Activated naive CD4-positive, alpha-beta T cell treated with anti-CD3 and anti-CD28 coated beads, Interleukin-2, amount 50 U/mL, for 72 hours (primary cell): ENCODE measurements around the gene CCND3. TPM values are rescaled to one million over a fixed set of nuclear protein-coding genes. Genes with fewer than 3 reads are reported as not detected.

Experiments used
- ATAC-seq, 2 donors: fragments of 150-1000 bp; cut with Tn5 transposase; 2 replicates each; pipeline ENCODE4 v1.10.0; 2021; ENCODE audit warnings: mild to moderate bottlenecking in 2 of 2, moderate library complexity in 2 of 2
- DNase-seq, 2 donors: peaks; one replicate each; pipeline ENCODE4 v3.0.0; 2021 to 2022; ENCODE audit warnings: low spot score in 2 of 2
- H3K27ac Mint-ChIP-seq, 2 donors: one replicate each; pipeline ENCODE4 v1.8.0; 2022; ENCODE audit warnings: mild to moderate bottlenecking in 2 of 2, mixed read lengths in 2 of 2
- H3K36me3 Mint-ChIP-seq, 2 donors: one replicate each; pipeline ENCODE4 v1.8.0; 2022; ENCODE audit warnings: mixed read lengths in 2 of 2
- H3K9me3 Mint-ChIP-seq, 2 donors: one replicate each; pipeline ENCODE4 v1.8.0; 2022; ENCODE audit warnings: mixed read lengths in 2 of 2
- total RNA-seq, 2 donors: library from RNA; stranded (reverse); gene quantifications; one replicate each; pipeline ENCODE4 v1.2.3, GENCODE V29; 2022

CCND3 gene
- total RNA-seq, 2 donors from 2014 or later, result 610 to 723 TPM

- H3K9me3 Mint-ChIP-seq, result no peaks in the 10 kb centered on the region
- peak overlapping the region; percentile 79 to 86 for H3K27ac Mint-ChIP-seq
- no peak for DNase-seq
- ATAC-seq, result no peak
- peaks cover 62 to 76% of the 10 kb centered on the region in 2 donors for H3K36me3 Mint-ChIP-seq
Observed at GRCh38 chr6:41937472-41937860, 4.1 kb downstream of the CCND3 start.

DNA sequence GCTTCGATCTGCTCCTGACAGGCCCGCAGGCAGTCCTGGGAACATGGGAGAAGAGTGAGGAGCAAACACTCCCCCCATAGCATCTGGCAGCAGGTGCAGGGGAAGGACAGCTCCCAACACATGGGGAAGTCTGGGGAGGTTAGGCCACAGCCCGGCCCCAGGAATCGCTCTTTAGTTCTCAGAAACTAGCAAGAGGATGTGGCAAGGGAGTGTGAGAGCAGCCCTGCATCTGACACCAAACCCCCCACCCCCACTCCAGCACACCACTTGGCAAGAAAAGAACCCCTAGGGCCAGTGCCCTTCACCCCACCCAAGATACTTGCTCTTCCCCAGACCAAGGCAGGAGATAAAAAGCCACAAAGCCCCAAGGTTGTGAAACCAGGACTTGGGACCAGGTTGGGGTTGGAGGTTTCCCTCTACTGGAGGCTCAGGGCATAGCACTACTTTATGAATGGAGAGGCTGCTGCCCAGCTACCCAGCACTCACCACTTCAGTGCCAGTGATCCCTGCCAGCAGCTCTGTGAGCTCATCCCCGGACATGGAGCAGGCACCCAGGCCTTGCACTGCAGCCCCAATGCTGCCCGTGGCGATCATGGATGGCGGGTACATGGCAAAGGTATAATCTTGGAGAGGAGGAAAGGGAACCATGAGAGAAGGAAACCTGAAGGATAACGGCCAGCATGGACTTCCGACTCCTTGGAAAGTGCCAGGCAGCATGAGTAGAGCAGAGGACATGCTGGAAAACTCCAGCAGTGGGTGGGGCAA, 5.4 kb downstream of the CCND3 start:
- Mint-ChIP-seq H3K9me3 (no peaks in the 10 kb centered on the region), H3K36me3 (peaks cover 61 to 76% of the 10 kb centered on the region in 2 donors), H3K27ac (peak overlapping the region; percentile 79 to 99)
- ATAC-seq (peak; percentile 66 to 70), DNase-seq (peak; percentile 74 to 81)

GRCh38 chr6:41935685-41936072, 5.9 kb downstream of the CCND3 start:
- ATAC-seq (peak in 1 of 2 donors; percentile 5), DNase-seq (no peak)
- H3K9me3 Mint-ChIP-seq, result no peaks in the 10 kb centered on the region
- peak overlapping the region; percentile 79 to 99 for H3K27ac Mint-ChIP-seq
- H3K36me3 Mint-ChIP-seq, result peaks cover 55 to 71% of the 10 kb centered on the region in 2 donors

DNA sequence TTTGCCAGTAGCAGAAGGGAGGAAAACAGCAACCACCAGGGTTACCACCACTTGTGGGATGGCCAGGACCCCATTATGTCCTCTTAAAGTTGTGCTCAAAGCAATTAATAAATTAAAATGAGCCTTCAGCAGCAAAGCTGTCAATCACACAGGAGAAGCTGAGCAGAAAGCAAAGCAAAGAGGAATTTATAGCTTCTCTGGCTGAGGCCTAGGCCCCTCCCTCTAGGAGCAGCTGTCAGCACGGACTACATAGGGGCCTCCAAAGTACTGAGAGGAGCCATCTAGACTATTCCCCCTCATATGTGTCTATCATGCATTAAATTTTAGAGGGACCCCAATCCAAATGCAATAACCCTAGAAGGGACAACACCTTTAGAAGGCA, 6.4 kb downstream of the CCND3 start:
- peak overlapping the region; percentile 69 to 79 for H3K27ac Mint-ChIP-seq
- H3K9me3 Mint-ChIP-seq, result no peaks in the 10 kb centered on the region
- ATAC-seq (no peak), DNase-seq (no peak)
- peaks cover 50 to 66% of the 10 kb centered on the region in 2 donors for H3K36me3 Mint-ChIP-seq

DNA sequence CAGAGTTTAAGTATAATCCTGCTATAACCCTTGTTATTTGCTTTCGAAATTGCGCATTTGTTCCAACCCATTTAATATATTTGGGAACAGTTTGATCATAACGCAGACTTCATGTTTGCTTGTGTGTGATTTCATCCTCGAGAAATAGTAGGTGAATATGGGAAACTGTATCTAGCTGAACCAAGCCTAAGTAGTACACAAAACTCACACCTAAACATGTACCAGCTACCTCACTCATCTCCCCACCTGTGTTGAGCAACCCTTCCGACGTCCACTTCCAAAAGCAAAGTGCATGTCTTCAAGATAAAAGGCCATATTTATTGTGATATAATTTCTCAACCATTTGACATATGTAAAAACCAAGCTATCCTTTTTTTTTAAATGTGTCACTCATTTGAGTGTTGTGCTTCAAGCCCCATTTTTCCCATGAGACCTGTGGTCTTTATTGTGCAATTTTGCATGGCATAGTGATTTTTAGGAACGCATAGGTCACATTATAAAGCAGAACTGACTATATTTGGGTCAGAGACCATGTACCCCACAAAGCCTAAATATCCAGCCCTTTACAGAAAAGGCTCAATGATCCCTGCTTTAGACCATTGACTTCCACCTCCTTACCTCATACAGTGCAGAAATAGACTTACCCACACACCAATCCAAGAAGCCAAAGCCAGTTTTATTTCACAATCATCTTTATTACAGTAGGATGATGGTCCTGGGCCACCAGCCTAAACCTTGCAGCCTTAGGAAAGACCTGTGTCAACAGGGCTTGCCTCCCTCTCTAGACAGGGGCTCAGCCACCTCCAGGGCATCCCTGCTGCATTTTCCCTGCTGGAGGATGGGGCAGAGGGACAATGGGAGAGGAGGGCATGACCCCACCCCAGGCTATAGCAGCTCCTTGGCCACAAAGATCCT, 7.1 kb downstream of the CCND3 start:
- Mint-ChIP-seq H3K9me3 (no peaks in the 10 kb centered on the region), H3K27ac (peak overlapping the region; percentile 69 to 79), H3K36me3 (peaks cover 44 to 59% of the 10 kb centered on the region in 2 donors)
- ATAC-seq (no peak), DNase-seq (no peak)

DNA sequence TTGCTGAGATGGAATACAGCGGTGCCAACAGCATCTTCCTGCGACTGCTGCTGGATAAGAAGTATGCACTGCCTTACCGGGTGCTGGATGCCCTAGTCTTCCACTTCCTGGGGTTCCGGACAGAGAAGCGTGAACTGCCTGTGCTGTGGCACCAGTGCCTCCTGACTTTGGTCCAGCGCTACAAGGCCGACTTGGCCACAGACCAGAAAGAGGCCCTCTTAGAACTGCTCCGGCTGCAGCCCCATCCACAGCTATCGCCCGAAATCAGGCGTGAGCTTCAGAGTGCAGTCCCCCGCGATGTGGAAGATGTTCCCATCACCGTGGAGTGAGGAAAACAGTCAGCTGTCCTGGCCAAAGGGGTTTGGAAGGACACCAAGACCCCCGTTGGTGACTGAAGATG, 9.2 kb downstream of the CCND3 start:
- Mint-ChIP-seq H3K27ac (peak overlapping the region in 1 of 2 donors; percentile 2), H3K36me3 (peaks cover 22 to 38% of the 10 kb centered on the region in 2 donors), H3K9me3 (no peaks in the 10 kb centered on the region)
- ATAC-seq (no peak), DNase-seq (no peak)

- DNase-seq (no peak), ATAC-seq (no peak)
- H3K9me3 Mint-ChIP-seq, result no peaks in the 10 kb centered on the region
- H3K27ac Mint-ChIP-seq, result peak overlapping the region; percentile 2 to 48
- peaks cover 18 to 32% of the 10 kb centered on the region in 2 donors for H3K36me3 Mint-ChIP-seq
Observed at GRCh38 chr6:41931792-41932191, 9.8 kb downstream of the CCND3 start.

DNA sequence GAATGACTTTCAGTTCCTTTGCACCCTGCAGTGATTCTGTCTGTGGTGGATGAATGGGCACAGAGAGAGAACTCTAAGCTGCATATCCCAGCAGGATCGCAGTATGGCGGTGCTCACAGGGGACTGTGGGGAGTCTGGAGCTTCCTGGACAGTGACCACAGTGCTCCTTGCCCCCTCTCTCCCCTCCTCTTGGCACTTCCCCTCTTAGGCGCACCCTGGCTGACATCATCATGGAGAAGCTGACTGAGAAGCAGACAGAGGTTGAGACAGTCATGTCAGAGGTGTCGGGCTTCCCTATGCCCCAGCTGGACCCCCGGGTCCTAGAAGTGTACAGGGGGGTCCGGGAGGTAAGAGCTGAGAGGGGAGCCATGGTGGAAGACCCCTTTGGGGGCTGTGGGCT, 11.7 kb downstream of the CCND3 start:
- peaks cover 11 to 26% of the 10 kb centered on the region in 2 donors for H3K36me3 Mint-ChIP-seq
- DNase-seq (no peak), ATAC-seq (no peak)
- no peak overlapping the region for H3K27ac Mint-ChIP-seq
- H3K9me3 Mint-ChIP-seq, result no peaks in the 10 kb centered on the region

DNA sequence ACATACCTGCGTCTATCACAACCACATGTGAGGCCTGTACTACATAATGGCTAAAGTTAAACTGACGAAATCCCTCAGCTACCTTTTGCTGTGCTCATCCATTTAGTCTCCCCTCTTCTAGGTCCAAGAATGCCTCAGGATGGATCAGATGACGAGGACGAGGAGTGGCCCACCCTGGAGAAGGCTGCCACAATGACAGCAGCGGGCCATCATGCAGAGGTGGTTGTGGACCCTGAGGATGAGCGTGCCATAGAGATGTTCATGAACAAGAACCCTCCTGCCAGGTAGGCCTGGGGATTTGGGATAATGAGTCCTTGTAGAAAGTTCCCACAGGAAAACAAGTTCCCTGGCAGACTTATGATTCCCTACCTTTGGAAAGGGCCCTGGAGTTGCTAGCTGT, 14.4 kb downstream of the CCND3 start:
- ATAC-seq, result no peak
- no peaks in the 10 kb centered on the region for H3K9me3 Mint-ChIP-seq
- no peak for DNase-seq
- H3K27ac Mint-ChIP-seq, result peak overlapping the region in 1 of 2 donors; percentile 76
- peaks cover 26 to 32% of the 10 kb centered on the region in 2 donors for H3K36me3 Mint-ChIP-seq

- H3K36me3 Mint-ChIP-seq, result peaks cover 41 to 49% of the 10 kb centered on the region in 2 donors
- ATAC-seq (no peak), DNase-seq (no peak)
- H3K9me3 Mint-ChIP-seq, result no peaks in the 10 kb centered on the region
- H3K27ac Mint-ChIP-seq, result peak overlapping the region; percentile 93 to 98
Observed at GRCh38 chr6:41922154-41922553, 19.5 kb downstream of the CCND3 start.

- Mint-ChIP-seq H3K9me3 (no peaks in the 10 kb centered on the region), H3K27ac (peak overlapping the region; percentile 93 to 98), H3K36me3 (peaks cover 41 to 49% of the 10 kb centered on the region in 2 donors)
- no peak for DNase-seq
- peak; percentile 5 to 13 for ATAC-seq
Observed at GRCh38 chr6:41921712-41921998, 20.0 kb downstream of the CCND3 start.

- DNase-seq (peak; percentile 95 to 98), ATAC-seq (peak; percentile 90)
- Mint-ChIP-seq H3K9me3 (no peaks in the 10 kb centered on the region), H3K27ac (peak within 1 kb of the TSS; percentile 93 to 98), H3K36me3 (peaks cover 41 to 48% of the 10 kb centered on the region in 2 donors)
Observed at GRCh38 chr6:41920921-41921711, 20.5 kb downstream of the CCND3 start, which contains the start of the genes BYSL and MED20. Gene BYSL (plus strand): TSS chr6:41921499. CDS start chr6:41921563, 64 bp downstream. Gene MED20 (minus strand): TSS chr6:41921139. CDS start chr6:41921018, 121 bp downstream.

DNA sequence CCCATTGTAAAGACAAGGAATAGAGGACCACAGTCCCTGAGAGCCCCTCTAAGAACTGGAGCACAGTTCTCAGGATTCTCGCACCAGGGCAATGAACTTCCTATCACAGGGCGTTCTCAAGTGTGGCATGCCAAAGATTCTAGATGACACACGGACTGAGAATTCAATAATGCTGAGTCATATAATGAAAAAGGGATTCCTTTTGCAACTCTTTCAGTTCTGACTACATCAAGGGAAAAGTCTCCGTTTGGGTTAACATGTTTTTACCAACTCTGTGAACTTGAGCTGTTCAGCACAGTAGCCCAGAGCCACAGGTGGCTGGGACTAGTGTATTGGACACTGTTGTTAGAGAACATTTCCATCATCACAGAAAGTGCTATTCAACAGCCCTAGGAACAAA, 24.1 kb downstream of the CCND3 start:
- H3K36me3 Mint-ChIP-seq, result peaks cover 20 to 23% of the 10 kb centered on the region in 2 donors
- H3K9me3 Mint-ChIP-seq, result no peaks in the 10 kb centered on the region
- peak; percentile 17 to 70 for ATAC-seq
- DNase-seq, result no peak
- H3K27ac Mint-ChIP-seq, result peak overlapping the region; percentile 19 to 37

GRCh38 chr6:41914869-41915530, 26.6 kb downstream of the CCND3 start:
- peaks cover 0 to 5% of the 10 kb centered on the region in 2 donors for H3K36me3 Mint-ChIP-seq
- DNase-seq, result no peak
- ATAC-seq, result no peak
- H3K9me3 Mint-ChIP-seq, result no peaks in the 10 kb centered on the region
- no peak overlapping the region for H3K27ac Mint-ChIP-seq

GRCh38 chr6:41914343-41914742, 27.3 kb downstream of the CCND3 start:
- no peak for ATAC-seq
- no peak for DNase-seq
- Mint-ChIP-seq H3K27ac (peak overlapping the region in 1 of 2 donors; percentile 26), H3K9me3 (no peaks in the 10 kb centered on the region), H3K36me3 (peaks cover 0 to 5% of the 10 kb centered on the region in 2 donors)

DNA sequence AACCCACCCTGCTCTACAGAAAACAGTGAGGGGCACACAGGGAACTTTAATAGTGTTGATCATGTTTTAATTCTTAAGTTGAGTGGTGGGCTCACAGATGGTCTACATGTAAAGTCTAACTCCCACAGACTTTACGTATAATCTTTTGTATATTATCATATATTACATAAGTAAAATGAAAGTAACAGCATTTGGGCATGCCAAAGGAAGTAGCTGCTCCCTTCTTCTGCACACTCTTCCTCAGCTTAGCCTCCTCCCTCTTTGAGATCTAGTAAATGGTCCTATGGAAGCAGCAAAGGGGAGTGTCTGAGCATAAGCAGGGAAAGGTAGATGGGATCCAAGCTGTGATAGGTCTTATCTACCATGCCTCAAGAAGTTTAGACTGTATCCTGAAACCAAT, 31.9 kb downstream of the CCND3 start:
- Mint-ChIP-seq H3K27ac (no peak overlapping the region), H3K36me3 (peaks cover 5 to 6% of the 10 kb centered on the region in 2 donors), H3K9me3 (no peaks in the 10 kb centered on the region)
- DNase-seq, result no peak
- no peak for ATAC-seq
